GM21360 (cell line): Measurements from ENCODE around the gene HSPA1L.

ENCODE experiments used
- ATAC-seq: cut with Tn5 transposase; IDR thresholded peaks from one replicate; pipeline ENCODE4 v1.9.1; 2021; ENCODE audit warnings: mild to moderate bottlenecking, moderate library complexity; ENCODE audit not compliant: unreplicated experiment

Gene HSPA1L

DNA sequence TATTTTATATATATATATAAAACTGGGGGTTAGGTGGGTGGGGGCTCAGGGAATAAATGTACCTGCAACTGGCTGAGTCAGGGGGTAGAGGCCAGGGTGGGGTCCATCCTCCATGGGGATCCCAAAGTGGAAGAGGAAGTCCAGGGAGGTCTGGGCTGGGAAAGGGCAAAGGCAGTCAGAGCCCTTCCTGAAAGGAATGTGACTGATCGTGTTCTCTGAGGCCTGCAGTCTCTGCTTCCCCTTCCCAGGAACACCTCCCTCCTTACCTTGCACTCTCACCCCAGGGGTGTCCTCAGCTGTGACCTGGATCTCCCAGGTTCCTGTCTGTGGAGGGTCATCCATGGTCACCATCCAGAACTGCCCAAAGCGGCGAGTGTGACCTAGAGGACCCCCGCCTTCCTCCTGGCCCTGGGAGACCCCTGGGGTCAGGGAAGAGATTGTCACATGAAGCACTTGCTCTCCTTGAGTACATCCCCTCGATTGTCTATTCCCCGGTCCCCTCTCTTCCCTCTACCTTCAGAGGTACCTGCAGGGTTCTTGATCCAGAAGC, 47.9 kb downstream of the HSPA1L start:
- ATAC-seq, result no peak

DNA sequence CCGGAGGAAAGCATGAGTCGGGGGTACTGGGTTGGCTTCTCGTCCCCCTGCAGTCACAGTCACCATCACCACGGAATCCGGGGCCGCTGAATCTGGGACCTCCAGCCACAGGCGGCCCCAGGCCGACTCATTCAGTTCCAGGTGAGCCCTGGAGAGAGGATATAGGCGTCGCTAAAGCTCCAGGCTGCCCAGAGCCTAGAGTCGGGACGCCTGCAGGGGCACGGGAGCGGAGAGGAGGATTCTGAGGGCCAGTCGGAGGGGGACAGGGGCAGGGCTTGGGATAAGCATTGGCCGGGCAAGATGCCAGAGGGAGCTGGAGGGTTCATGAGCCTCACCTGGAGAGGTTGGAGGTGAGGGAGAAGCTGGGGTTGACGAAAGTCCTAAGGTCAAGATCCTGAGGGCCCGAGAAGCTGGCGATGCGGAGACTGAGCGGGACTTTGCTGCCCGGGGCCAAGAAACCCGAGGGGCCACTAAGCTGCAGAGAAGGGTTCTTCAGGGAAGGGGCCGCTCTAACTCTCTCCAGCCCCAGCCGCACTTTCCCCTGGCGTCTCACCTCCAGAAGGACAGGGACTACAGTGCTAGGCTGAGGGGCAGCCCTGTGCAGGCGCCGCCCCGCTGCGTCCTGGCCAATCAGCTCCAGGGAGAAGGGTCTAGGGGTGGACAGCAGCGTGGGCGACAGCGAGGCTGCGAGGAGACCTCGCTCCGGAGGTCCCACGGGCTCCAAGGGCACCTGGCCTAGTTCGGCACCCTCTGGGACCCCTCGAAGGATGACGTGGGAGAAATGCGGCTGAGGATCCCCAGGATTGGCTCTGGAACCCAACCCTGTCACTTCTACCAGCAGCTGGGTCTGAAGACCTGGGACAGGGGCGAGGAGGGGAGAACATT, 48.9 kb downstream of the HSPA1L start:
- ATAC-seq, result no peak

DNA sequence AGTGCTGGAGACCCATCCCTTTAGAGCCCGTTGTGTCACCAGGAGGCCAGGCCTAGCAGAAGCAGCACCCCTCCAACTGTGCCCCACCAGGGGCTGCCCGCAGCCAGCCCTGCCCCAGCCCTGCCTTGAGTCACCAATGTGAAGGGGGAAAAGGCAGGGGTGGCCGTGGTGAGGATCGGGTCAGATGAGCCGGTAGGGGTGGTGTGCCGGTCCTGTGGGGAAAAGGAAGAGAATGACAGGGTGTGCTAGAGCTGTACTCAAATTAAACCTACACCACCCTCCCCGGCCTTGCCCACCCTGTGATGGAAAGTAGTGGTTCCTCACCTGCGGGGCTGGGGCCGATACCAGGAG, 49.5 kb downstream of the HSPA1L start:
- ATAC-seq, result no peak

DNA sequence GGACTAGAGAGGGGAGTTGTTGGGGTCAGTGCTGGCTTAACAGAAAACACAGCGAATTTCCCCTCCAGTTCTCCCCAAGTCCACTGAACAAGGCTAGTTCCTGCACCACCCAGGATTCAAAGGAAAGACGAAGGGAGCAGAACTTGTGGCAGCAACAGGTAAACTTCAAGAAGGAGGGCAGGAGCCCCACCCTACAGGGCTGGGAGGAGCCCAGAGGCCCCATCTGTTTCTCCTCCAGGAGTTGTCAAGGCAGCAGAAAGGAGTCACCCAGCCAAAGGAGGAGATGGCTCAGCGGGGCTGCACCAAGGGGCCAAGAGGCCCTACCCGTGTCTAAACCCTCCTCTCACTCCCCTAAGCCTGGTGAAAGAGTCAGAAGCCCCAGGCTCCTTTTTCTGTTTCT, 50.9 kb downstream of the HSPA1L start:
- no peak for ATAC-seq

DNA sequence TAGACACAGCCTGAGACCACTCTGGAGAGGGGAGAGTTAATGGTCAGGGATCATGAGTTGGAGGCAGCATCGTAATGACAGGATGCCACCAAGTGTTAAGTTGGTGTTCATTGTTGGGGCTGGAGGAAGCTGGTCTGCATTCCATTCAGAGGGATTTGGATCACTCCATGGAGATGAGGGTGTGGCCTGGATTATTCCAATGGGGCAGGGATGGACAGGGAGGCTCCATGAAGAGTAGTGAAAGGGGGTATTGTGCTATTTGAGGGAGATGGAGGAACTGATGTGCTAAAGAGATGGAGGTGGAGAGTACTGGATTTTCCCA, 51.5 kb downstream of the HSPA1L start:
- ATAC-seq, result no peak

DNA sequence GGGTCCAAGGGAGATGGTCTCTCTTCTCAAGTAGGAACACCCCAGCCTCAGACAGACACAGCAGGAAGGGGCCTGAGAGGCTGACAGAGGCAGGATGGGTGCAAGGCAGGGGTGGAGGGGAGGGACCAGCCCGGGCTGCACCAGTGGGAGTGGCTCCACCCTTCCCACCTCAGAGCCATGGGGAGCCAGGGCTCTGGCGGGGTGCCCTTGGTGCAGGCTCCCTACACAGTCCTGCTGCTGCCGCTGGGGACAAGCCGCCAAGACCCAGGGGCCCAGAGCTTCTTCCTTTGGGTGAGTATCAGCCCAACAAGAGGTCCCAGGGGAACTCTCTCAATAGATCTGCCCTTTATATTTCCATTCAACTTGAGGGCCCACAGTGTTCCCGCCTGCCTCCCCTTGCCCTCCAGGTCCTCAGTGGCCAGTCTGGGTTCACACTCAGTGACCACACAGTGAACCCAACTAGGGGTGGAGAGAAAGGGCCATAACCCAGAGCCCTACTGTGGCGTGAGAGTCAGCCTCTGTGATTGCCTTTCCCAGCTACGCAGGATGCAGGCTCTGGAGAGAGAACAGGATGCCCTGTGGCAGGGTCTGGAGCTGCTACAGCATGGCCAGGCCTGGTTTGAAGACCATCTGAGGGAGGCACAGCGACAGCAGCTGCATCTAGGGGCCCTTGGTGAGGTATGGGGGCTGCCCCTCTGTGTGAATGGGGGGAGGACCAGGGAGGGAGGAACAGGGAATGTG, 52.0 kb downstream of the HSPA1L start:
- ATAC-seq, result no peak

DNA sequence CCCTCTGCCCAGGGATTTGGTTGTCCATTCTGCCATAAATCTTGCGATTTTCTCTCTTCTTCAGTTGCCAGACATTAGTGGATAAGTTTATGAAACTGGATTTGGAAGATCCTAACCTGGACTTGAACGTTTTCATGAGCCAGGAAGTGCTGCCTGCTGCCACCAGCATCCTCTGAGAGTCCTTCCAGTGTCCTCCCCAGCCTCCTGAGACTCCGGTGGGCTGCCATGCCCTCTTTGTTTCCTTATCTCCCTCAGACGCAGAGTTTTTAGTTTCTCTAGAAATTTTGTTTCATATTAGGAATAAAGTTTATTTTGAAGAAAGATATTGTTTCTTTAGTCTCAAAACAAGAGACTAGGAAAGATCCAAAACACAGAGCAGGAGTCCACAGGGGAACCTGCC, 52.7 kb downstream of the HSPA1L start, which contains the start of gene SAPCD1:
Gene SAPCD1 (plus strand): TSS at position 301 of the 400 bp plus-strand sequence. CDS start 399 bp downstream, outside the sequence.
- ATAC-seq, result no peak

DNA sequence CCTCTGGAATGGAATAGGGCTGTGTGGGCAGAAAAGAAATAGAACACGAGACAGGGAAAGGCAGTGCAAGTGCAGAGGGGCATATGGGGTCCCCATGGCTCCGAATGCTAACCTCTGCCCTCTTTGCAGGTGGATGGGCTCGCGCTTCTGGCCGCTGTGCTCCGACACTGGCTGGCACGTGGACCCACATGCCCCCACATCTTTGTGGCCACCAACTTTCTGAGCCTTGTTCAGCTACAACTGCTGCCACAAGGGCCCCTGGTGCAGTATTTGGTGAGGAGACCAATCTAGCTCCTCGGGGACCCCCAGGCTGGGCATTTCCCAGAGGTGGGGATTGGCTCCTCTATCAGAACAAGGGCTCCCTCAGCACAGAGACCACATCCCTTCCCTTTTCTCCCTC, 53.7 kb downstream of the HSPA1L start:
- ATAC-seq, result no peak

DNA sequence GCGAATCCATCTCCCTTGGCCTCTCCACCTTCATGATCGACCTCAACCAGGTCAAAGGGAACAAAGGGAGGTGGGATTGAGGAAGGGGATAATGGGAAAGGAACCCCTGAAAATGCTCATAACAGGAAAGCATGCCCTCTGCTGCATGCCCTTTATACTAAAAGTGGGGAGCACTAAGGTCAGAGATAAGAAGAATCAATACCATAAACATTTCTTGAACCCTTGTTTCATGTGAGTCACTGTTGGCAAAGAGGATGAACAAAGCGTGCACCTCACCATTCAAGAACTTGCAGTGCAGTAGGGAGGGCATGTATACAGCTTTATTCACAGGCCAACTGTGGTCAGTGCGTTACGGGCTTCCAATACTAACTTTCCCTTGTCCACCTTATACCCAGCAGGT, 54.3 kb downstream of the HSPA1L start:
- ATAC-seq, result no peak
